Cardiac muscle cell (in vitro differentiated cells and primary cell): Measurements from ENCODE around the gene CEACAM16. TPM values are rescaled to one million over a fixed set of nuclear protein-coding genes. Genes with fewer than 3 reads are reported as not detected.

Source experiments
- DNase-seq, 2 donors: peaks; one replicate each; pipeline versions ENCODE4 v3.0.0 to v3.0.0-alpha.2; 2010 to 2017; ENCODE audit warnings: low read depth in 1 of 2, low spot score in 1 of 2
- H3K27ac ChIP-seq: fragments of 200-600 bp; sonication (generic); 2 replicates; pipeline ENCODE4 v1.5.1; 2016
- H3K27me3 ChIP-seq: fragments of 200-600 bp; sonication (generic); 2 replicates; pipeline ENCODE4 v1.6.0; 2016; ENCODE audit warnings: control low read depth
- H3K36me3 ChIP-seq: fragments of 200-600 bp; sonication (generic); 2 replicates; pipeline ENCODE4 v1.5.1; 2016; ENCODE audit warnings: control low read depth
- H3K4me1 ChIP-seq: fragments of 200-600 bp; sonication (generic); 2 replicates; pipeline ENCODE4 v1.8.1; 2017; ENCODE audit warnings: low read depth, mild to moderate bottlenecking, mixed run types
- H3K4me3 ChIP-seq: fragments of 200-600 bp; sonication (generic); 2 replicates; pipeline ENCODE4 v1.5.1; 2016; ENCODE audit warnings: mild to moderate bottlenecking
- H3K9me3 ChIP-seq: fragments of 200-600 bp; sonication (generic); 2 replicates; pipeline ENCODE4 v1.5.1; 2017; ENCODE audit warnings: low read depth, mild to moderate bottlenecking, control low read depth
- CTCF ChIP-seq: IDR thresholded peaks from 2 replicates; pipeline ENCODE4 v1.5.1; 2012; ENCODE audit warnings: low read depth, mild to moderate bottlenecking, low read length
- polyA plus RNA-seq: library from polyadenylated mRNA; unstranded; fragments of >200 nt; fragmentation: Nextera tagmentation; extraction: Ambion mirVana; gene quantifications from 2 replicates; pipeline ENCODE4 v1.2.1, GENCODE V29; 2016
- total RNA-seq: library from RNA; depleted of rRNA; stranded (reverse); fragments of >200 nt; gene quantifications from 2 replicates; pipeline ENCODE4 v1.2.3, GENCODE V29; 2016

Gene CEACAM16
- total and polyA plus RNA-seq, 2 experiments from 2014 or later = not detected

GRCh38 chr19:44672226-44672625 lies 26.7 kb upstream of the CEACAM16 start:
- no peak for DNase-seq
- no peak overlapping the region for H3K4me3 ChIP-seq
- H3K4me1 ChIP-seq = no peaks in the 10 kb centered on the region
- no peaks in the 10 kb centered on the region for H3K27me3 ChIP-seq
- TF ChIP-seq CTCF = no peak
- H3K36me3 ChIP-seq = no peaks in the 10 kb centered on the region
- H3K27ac ChIP-seq = no peak overlapping the region
- no peaks in the 10 kb centered on the region for H3K9me3 ChIP-seq

- H3K27ac ChIP-seq = no peak overlapping the region
- DNase-seq = no peak
- H3K36me3 ChIP-seq = no peaks in the 10 kb centered on the region
- H3K9me3 ChIP-seq = no peaks in the 10 kb centered on the region
- H3K27me3 ChIP-seq = no peaks in the 10 kb centered on the region
- H3K4me1 ChIP-seq = no peaks in the 10 kb centered on the region
- TF ChIP-seq CTCF = no peak
- no peak overlapping the region for H3K4me3 ChIP-seq
These were observed 25.4 kb upstream of the CEACAM16 start for GRCh38 chr19:44673510-44673909.

GRCh38 chr19:44675521-44675920 lies 23.4 kb upstream of the CEACAM16 start:
- H3K9me3 ChIP-seq = no peaks in the 10 kb centered on the region
- no peaks in the 10 kb centered on the region for H3K36me3 ChIP-seq
- no peak for TF ChIP-seq CTCF
- H3K27ac ChIP-seq = no peak overlapping the region
- DNase-seq = no peak
- H3K4me3 ChIP-seq = no peak overlapping the region
- no peaks in the 10 kb centered on the region for H3K4me1 ChIP-seq
- H3K27me3 ChIP-seq = no peaks in the 10 kb centered on the region

- peak in 1 of 2 donors; percentile 63 for DNase-seq
- TF ChIP-seq CTCF = no peak
- Histone ChIP-seq H3K9me3 (no peaks in the 10 kb centered on the region), H3K4me1 (no peaks in the 10 kb centered on the region), H3K27ac (no peak overlapping the region), H3K4me3 (no peak overlapping the region), H3K27me3 (no peaks in the 10 kb centered on the region), H3K36me3 (no peaks in the 10 kb centered on the region)
These were observed 21.7 kb upstream of the CEACAM16 start for GRCh38 chr19:44677019-44677811.

GRCh38 chr19:44680536-44680935 lies 18.4 kb upstream of the CEACAM16 start:
- no peaks in the 10 kb centered on the region for H3K4me1 ChIP-seq
- H3K36me3 ChIP-seq = no peaks in the 10 kb centered on the region
- H3K27me3 ChIP-seq = no peaks in the 10 kb centered on the region
- no peak for TF ChIP-seq CTCF
- no peak overlapping the region for H3K27ac ChIP-seq
- H3K9me3 ChIP-seq = no peaks in the 10 kb centered on the region
- DNase-seq = no peak
- H3K4me3 ChIP-seq = no peak overlapping the region
